NCI-H526 (cell line): ENCODE data around the gene ABCC1.

ENCODE experiments used
- DNase-seq, 2 experiments: peaks; one replicate each; lab custom pipeline; 2025; lab: John Stamatoyannopoulos, UW

The ABCC1 gene

DNA sequence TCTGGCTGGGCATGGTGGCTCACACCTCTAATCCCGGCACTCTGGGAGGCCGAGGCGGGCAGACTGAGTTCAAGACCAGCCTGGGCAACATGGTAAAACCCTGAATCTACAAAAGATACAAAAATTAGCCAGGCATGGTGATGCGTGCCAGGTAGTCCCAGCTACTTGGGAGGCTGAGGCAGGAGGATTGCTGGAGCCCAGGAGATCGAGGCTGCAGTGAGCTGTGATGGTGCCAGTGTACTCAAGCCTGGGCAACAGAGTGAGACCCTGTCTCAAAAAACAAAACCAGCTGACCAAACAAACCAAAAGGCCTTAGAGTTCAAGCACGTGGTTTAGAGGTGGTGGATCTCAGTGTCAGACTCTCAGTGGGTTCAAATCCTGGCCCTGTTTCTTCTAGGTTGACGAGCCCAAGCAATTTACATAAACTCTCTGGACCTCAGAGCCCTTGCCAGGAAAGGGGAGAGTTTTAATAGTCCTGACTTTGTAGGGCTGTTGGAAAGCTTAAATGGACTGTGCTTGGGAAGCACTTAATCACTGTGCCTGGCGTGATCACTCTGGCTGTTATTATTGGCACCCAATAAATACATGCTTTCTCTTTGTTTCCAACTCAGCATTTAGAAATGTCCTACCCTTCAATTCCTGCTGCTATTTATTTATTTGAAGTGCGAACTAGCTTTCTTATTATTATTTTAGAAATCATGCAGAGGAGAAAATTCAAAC is 44.7 kb downstream of the ABCC1 start:
- no peak for DNase-seq

- no peak for DNase-seq
Measured at GRCh38 chr16:15996432-15997109, 47.2 kb downstream of the ABCC1 start.

DNA sequence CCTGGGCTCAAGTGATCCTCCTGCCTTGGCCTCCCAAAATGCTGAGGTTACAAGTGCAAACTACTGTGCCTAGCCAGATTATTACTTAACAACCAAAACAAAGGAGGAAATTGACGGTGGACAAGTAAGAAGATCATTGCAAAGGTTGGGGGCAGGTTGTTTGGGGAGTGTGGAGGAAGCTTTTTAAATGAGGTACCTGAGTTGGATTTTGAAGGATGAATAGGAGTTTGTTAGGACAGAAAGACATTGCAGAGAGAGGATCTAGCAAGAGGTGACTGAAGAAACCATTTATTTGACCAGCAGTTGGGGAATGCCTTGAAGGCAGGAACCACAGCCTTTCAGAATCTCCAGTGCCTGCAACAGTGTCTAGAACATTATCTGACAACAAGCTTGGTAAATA is 51.3 kb downstream of the ABCC1 start:
- DNase-seq = no peak

GRCh38 chr16:16001596-16002255 is 52.3 kb downstream of the ABCC1 start:
- no peak for DNase-seq

DNA sequence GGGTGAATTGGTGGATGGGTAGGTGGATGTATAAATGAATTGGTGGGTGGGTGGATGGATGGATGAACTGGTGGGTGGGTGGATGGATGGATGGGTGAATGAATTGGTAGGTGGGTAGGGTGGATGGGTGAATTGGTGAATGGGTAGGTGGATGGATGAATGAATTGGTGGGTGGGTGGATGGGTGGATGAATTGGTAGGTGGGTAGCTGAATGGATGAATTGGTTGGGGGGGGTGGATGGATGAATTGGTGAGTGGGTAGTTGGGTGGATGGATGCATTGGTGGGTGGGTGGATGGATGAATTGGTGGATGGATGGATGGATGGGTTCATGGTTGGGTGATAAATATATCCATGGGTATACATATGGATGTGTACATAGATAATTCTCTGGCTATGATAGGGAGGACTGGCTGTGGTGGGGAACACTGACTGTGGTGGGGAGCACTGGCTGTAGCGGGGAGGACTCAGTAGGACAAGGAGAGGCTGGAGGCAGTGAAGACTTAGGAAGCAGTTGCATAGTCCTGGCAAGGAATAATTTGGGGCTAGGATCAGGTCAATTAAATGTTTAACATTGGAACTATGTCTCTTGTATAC is 54.4 kb downstream of the ABCC1 start:
- DNase-seq = no peak

GRCh38 chr16:16004314-16004749 is 54.9 kb downstream of the ABCC1 start:
- DNase-seq = no peak

- no peak for DNase-seq
Measured at GRCh38 chr16:16005721-16006120, 56.3 kb downstream of the ABCC1 start.

GRCh38 chr16:16006650-16007049 is 57.2 kb downstream of the ABCC1 start:
- no peak for DNase-seq

- DNase-seq = no peak
Measured at GRCh38 chr16:16007743-16008111, 58.3 kb downstream of the ABCC1 start.

DNA sequence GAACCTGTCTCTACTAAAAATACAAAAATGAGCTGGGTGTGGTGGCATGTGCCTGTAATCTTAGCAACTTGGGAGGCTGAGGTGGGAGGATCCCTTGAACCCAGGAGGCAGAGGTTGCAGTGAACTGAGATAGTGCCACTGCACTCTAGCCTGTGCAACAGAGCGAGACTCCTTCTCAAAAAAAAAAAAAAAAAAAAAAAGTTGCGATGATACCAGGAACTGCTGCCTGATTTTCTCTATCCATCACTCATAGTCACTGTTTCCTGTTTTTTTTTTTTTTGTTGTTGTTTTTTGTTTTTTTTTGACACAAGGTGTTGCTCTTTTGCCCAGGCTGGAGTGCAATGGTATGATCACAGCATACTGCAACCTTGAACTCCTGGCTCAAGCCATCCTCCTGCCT is 59.2 kb downstream of the ABCC1 start:
- no peak for DNase-seq

GRCh38 chr16:16009401-16009800 is 60.0 kb downstream of the ABCC1 start:
- no peak for DNase-seq

DNA sequence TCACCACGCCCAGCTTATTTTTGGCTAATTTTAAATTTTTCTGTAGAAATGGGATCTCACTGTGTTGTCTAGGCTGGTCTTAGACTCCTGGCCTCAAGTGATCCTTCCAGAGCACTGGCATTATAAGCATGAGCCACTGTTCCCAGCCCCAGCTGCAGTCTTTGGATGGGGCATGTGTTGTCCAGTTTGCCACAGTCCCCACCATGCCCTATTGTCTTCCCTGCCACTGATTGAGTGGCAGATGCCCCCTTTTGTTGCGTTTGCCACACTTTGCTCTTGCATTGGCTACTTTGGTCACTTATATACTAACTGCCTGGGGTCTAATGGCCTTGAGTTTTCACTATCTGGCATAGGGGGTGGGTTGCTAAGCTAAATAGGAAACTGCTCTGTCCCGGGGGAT is 60.8 kb downstream of the ABCC1 start:
- DNase-seq = no peak

GRCh38 chr16:16012144-16012543 is 62.7 kb downstream of the ABCC1 start:
- DNase-seq = no peak

- DNase-seq = no peak
Measured at GRCh38 chr16:16013812-16014211, 64.4 kb downstream of the ABCC1 start.

- DNase-seq = peak; percentile 40 to 73
Measured at GRCh38 chr16:16014329-16015224, 65.2 kb downstream of the ABCC1 start.

GRCh38 chr16:16015849-16016248 is 66.4 kb downstream of the ABCC1 start:
- DNase-seq = no peak

DNA sequence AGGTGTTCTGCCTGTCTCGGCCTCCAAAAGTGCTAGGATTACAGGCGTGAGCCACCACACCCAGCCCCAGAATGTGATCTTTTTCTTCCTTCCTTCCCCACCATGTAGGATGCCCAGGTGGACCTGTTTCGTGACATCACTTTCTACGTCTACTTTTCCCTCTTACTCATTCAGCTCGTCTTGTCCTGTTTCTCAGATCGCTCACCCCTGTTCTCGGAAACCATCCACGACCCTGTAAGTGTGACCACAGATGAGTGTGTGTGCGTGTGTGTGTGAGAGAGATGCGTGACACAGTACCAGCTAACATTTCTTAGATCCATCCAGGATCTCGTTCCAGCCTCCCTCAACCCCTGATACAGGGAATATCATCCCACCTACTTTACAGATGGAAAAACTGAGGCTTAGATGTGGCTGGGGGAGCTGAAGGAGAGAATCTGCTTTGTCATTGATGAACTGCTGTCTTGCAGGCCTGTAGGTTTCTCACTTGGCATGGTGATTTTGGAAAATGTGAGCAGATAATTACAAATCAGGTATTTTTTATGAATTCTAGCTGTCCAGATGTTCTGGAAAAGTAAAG is 67.1 kb downstream of the ABCC1 start:
- no peak for DNase-seq

GRCh38 chr16:16017812-16018211 is 68.4 kb downstream of the ABCC1 start:
- no peak for DNase-seq

DNA sequence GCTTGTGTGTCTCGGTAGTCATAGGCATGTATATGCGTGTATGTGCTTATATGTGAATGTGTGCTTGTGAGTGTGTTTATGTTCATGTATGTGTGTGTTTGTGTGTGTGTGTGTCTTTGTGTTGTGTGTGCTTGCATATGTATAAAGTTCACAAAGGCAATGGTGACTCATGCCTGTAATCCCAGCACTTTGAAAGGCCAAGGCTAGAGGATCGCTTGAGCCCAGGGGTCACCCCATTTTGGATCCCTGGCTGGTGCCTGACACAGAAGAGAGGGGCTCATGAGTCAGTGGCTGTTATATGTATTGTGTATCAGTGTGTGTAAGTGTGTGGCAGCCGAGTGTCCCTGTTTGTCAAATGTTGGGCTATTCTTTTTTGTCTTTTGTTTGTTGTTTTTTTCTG is 69.3 kb downstream of the ABCC1 start:
- no peak for DNase-seq

- no peak for DNase-seq
Measured at GRCh38 chr16:16019488-16019887, 70.1 kb downstream of the ABCC1 start.

DNA sequence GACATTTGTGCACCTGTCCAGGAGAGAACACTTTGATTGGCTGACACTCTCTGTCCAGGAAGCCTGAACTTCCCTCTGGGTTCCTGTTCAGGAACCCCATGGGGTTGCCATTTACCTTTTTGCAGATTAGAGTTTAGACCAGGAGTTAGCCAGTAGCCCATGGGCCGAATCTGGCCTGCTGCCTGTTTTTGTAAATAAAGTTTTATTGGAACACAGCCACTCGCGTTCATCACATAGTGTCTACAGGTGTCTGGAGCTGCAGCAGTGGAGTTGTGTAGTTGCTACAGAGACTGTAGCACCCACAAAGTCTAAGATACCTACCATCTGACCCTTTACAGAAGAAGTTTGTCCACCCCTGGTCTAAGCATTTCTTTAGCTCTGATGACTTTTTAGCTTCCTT is 70.9 kb downstream of the ABCC1 start:
- no peak for DNase-seq
